DOHH2 (cell line): Measurements from ENCODE around the gene RASAL1.

Source experiments
- H3F3A ChIP-seq: fragments of 200-600 bp; sonication (generic), shearing (Covaris generic); 2 replicates; pipeline ENCODE4 v1.6.0; 2016; ENCODE audit warnings: antibody characterized with exemption, mild to moderate bottlenecking; ENCODE audit not compliant: control insufficient read depth, insufficient read depth
- H3K27ac ChIP-seq: fragments of 200-600 bp; sonication (generic); 2 replicates; pipeline ENCODE4 v1.5.1; 2014; ENCODE audit warnings: low read depth, mild to moderate bottlenecking, low read length, moderate library complexity
- H3K27me3 ChIP-seq: fragments of 200-600 bp; sonication (generic); 2 replicates; pipeline ENCODE4 v1.6.1; 2014; ENCODE audit warnings: mild to moderate bottlenecking, low read length, mixed read lengths; ENCODE audit not compliant: control insufficient read depth
- H3K36me3 ChIP-seq: fragments of 200-600 bp; sonication (generic); 2 replicates; pipeline ENCODE4 v1.6.1; 2014; ENCODE audit warnings: mild to moderate bottlenecking, low read length, moderate library complexity, mixed read lengths; ENCODE audit not compliant: control insufficient read depth
- H3K4me1 ChIP-seq: fragments of 200-600 bp; sonication (generic); 2 replicates; pipeline ENCODE4 v1.6.1; 2014; ENCODE audit warnings: mild to moderate bottlenecking, low read length, mixed read lengths; ENCODE audit not compliant: control insufficient read depth
- H3K4me2 ChIP-seq: fragments of 200-600 bp; sonication (generic); 2 replicates; pipeline ENCODE4 v1.6.0; 2014; ENCODE audit warnings: mild to moderate bottlenecking, low read length, moderate library complexity
- H3K4me3 ChIP-seq: fragments of 200-600 bp; sonication (generic); 2 replicates; pipeline ENCODE4 v1.5.1; 2014; ENCODE audit warnings: mild to moderate bottlenecking, low read length, mixed read lengths
- H3K79me2 ChIP-seq: fragments of 200-600 bp; sonication (generic); 2 replicates; pipeline ENCODE4 v1.6.1; 2014; ENCODE audit warnings: mild to moderate bottlenecking, low read length, mixed read lengths; ENCODE audit not compliant: control insufficient read depth
- H3K9me2 ChIP-seq: fragments of 200-600 bp; sonication (generic); replicated peaks from 2 replicates; pipeline ENCODE4 v1.6.1; 2014; ENCODE audit warnings: mild to moderate bottlenecking, low read length, mixed read lengths; ENCODE audit not compliant: control insufficient read depth
- H3K9me3 ChIP-seq: fragments of 200-600 bp; sonication (generic); 2 replicates; pipeline ENCODE4 v1.6.1; 2014; ENCODE audit warnings: antibody characterized with exemption, low read length, mixed read lengths; ENCODE audit not compliant: control insufficient read depth, insufficient read depth
- H4K20me1 ChIP-seq: fragments of 200-600 bp; sonication (generic); 2 replicates; pipeline ENCODE4 v1.6.0; 2014; ENCODE audit warnings: low read depth, mild to moderate bottlenecking, antibody characterized with exemption, low read length, moderate library complexity; ENCODE audit not compliant: control insufficient read depth, insufficient read depth
- CTCF ChIP-seq: fragments of 200-600 bp; sonication (generic); IDR thresholded peaks from one replicate; pipeline ENCODE4 v1.5.1; 2014; ENCODE audit warnings: antibody characterized with exemption, mild to moderate bottlenecking, low read depth, low read length; ENCODE audit not compliant: poor library complexity, severe bottlenecking
- EZH2phosphoT487 ChIP-seq: fragments of 200-600 bp; sonication (generic); IDR thresholded peaks from 2 replicates; pipeline ENCODE4 v1.6.1; 2017; ENCODE audit warnings: borderline replicate concordance, mild to moderate bottlenecking, antibody characterized with exemption, low read length, moderate library complexity, mixed read lengths

Gene RASAL1

DNA sequence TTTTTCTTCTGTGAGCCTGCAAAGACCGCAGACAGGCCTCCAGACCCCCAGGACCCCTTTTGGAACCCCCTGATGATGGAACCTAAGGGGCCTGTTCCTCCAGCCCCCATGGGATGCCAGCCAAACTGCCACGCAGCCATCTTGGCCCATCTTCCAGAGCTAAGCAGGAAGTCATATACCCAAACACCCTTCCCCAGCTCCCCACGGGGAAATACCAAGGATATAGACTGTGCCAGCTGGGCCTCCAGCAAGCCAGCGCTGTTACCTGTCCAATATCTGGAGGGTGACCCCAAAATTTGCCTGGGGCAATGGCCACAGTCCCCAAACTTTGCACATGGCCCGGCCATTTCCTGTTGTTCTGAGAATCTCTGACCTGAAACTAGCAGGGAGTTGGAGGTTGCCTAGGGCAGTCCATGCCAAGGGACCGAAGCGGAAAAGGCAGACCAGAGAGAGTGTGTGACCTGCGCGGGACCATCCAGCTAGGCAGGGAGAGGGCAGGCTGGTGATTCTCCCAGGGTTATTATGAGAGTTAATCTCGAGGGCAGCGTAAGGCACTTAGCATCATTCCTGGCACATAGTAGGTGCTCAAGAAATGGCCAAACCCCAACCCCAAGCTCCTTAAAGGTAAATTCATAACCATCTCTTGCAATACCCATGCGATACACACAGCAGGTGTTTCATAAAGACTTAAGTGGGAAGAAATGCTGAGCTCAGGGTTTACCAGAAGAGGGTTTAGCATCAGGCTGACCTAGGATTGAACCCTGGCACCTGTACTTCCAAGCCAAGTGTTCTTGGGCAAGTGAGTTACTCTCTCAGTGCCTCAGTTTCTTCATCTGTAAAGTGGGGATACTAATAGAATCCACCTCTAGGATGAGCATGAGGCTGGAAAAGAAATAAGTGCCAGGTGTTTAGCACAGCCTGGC lies 2.6 kb upstream of the RASAL1 start:
- no peak for TF ChIP-seq CTCF
- TF ChIP-seq EZH2phosphoT487 = no peak
- H3K9me2 ChIP-seq = no peaks in the 10 kb centered on the region
- no peaks in the 10 kb centered on the region for H3K9me3 ChIP-seq
- no peak overlapping the region for H3K4me2 ChIP-seq
- H3K36me3 ChIP-seq = peaks cover 3% of the 10 kb centered on the region; the same call in 1 of the 2 replicates
- H3K79me2 ChIP-seq = peaks cover 23% of the 10 kb centered on the region
- H3K27ac ChIP-seq = no peak overlapping the region
- H3K4me1 ChIP-seq = peaks cover 64% of the 10 kb centered on the region
- H3F3A ChIP-seq = peaks cover 9% of the 10 kb centered on the region
- no peaks in the 10 kb centered on the region for H3K27me3 ChIP-seq
- no peaks in the 10 kb centered on the region for H4K20me1 ChIP-seq
- H3K4me3 ChIP-seq = no peak overlapping the region

DNA sequence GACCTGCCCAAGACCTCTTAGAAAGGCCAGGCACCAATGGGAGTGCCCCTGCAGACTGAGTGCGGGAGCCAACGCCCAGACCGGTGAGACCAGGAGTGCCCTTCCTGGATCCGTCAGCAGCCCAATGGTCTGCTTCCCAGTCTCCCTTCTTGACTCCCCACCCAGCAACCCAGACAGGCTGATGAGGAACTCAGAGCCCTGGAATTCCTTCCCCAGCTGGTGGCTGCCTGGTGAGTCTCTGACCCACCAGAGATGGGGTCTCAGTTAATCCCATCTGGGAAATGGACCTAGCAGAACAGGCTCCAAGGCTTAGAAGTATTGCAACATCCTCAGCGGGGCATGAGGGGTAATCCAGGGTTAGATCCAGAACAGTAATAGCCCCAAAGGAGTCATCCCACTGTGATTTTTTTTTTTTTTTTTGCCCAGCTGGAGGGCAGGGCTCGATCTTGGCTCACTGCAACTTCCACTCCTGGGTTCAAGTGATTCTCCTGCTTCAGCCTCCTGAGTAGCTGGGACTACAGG lies 1.5 kb upstream of the RASAL1 start:
- peaks cover 3% of the 10 kb centered on the region; the same call in 1 of the 2 replicates for H3K36me3 ChIP-seq
- no peak overlapping the region for H3K4me3 ChIP-seq
- peaks cover 62% of the 10 kb centered on the region for H3K4me1 ChIP-seq
- H3F3A ChIP-seq = peaks cover 9% of the 10 kb centered on the region
- no peak overlapping the region for H3K4me2 ChIP-seq
- H3K79me2 ChIP-seq = peaks cover 32% of the 10 kb centered on the region
- no peaks in the 10 kb centered on the region for H3K27me3 ChIP-seq
- TF ChIP-seq CTCF = no peak
- no peak for TF ChIP-seq EZH2phosphoT487
- no peaks in the 10 kb centered on the region for H3K9me3 ChIP-seq
- H3K9me2 ChIP-seq = no peaks in the 10 kb centered on the region
- no peaks in the 10 kb centered on the region for H4K20me1 ChIP-seq
- H3K27ac ChIP-seq = no peak overlapping the region

DNA sequence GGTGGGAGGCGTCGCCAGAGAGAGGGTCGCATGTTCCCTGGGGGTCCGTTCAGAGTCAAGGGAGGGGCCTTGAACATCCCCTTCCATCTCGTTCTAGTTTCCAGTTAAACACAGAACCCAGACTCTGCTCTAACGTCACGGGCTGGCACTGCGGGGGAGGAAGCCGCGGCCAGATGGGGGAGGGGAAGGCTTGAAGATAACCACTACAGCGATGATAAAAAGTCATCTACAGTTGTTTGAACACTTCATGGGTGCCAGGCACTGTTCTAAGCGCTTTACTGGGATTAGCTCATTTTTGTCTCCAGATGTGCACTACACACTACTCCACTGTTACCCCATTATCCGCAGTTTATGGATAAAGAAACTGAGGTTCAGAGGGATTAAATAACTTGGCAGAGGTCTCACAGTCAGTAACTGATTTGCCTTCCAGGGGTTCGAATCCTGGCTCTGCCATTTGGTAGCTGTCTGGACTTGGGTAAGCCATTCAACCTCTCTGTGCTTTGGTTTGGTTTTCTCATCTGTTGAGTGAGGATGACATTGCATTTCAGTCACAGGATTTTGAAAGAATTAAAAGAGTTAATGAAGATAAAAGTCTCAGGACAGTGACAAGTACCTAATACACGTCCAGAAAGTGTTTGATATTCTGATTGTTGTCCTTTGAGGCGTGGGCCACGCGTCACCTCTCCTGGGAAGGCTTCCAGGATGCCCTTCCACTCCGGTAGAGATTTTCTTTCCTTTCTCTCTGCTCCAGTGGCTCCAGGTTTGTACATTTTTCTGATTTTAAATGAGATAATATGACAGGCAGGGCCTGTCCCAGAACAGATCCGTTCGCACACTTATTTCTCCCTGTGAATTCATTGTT lies 798 bp upstream of the RASAL1 start:
- Histone ChIP-seq H3K27ac (peak overlapping the region; percentile 51), H3K4me1 (peaks cover 59% of the 10 kb centered on the region), H3K9me2 (no peaks in the 10 kb centered on the region), H3K36me3 (peaks cover 3% of the 10 kb centered on the region; the same call in 1 of the 2 replicates), H3K9me3 (no peaks in the 10 kb centered on the region), H3K79me2 (peaks cover 35% of the 10 kb centered on the region), H3F3A (peaks cover 13% of the 10 kb centered on the region), H3K4me2 (peak overlapping the region; percentile 94), H4K20me1 (no peaks in the 10 kb centered on the region), H3K27me3 (no peaks in the 10 kb centered on the region), H3K4me3 (peak overlapping the region; percentile 72)
- TF ChIP-seq CTCF (no peak), EZH2phosphoT487 (no peak)
